Effector memory CD4-positive, alpha-beta T cell (primary cell): ENCODE data around the gene ARX.

Experiments used
- DNase-seq, 3 donors: peaks; one replicate each; pipeline ENCODE4 v3.0.0-alpha.2; 2020
- H3K27ac ChIP-seq: 2 replicates; pipeline ENCODE4 v1.7.0; 2013; ENCODE audit warnings: mild to moderate bottlenecking, low read length, moderate library complexity; ENCODE audit not compliant: insufficient read depth, poor library complexity, severe bottlenecking
- H3K27me3 ChIP-seq: replicated peaks from 2 replicates; pipeline ENCODE4 v1.7.0; 2013; ENCODE audit warnings: mild to moderate bottlenecking, low read length; ENCODE audit not compliant: insufficient read depth, control insufficient read depth, poor library complexity, severe bottlenecking
- H3K36me3 ChIP-seq: 2 replicates; pipeline ENCODE4 v1.7.0; 2013; ENCODE audit warnings: mild to moderate bottlenecking, low read length, moderate library complexity; ENCODE audit not compliant: control insufficient read depth, insufficient read depth
- H3K4me1 ChIP-seq: 2 replicates; pipeline ENCODE4 v1.7.0; 2013; ENCODE audit warnings: low read length, mild to moderate bottlenecking; ENCODE audit not compliant: control insufficient read depth, insufficient read depth, poor library complexity, severe bottlenecking
- H3K4me3 ChIP-seq: 2 replicates; pipeline ENCODE4 v1.7.0; 2013; ENCODE audit warnings: low read length, low read depth, mild to moderate bottlenecking; ENCODE audit not compliant: insufficient read depth, poor library complexity, severe bottlenecking
- H3K9me3 ChIP-seq: 2 replicates; pipeline ENCODE4 v1.7.0; 2013; ENCODE audit warnings: mild to moderate bottlenecking, low read length, moderate library complexity; ENCODE audit not compliant: control insufficient read depth

ARX gene

DNA sequence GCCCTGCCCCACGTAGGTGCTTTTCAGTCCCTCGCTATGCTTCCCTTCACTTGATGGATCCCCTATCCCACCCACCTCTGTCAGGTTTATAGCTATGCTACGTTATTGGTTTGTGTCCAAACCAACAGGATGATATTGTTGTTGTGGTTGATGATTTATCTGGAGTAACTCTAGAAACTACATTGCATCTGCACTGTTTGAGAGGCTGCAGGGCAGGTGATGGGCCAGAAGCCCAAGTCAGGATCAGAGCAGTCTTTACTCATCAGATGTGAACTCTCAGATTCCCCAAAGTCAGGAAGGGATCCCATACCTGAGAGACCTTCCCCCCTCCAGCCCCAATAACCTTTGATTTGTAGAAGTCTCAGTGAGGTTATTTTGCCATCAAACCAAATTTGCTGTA is 34.7 kb downstream of the ARX start:
- Histone ChIP-seq H3K4me1 (no peaks in the 10 kb centered on the region), H3K27ac (no peak overlapping the region), H3K27me3 (no peaks in the 10 kb centered on the region), H3K9me3 (no peaks in the 10 kb centered on the region), H3K36me3 (no peaks in the 10 kb centered on the region), H3K4me3 (no peak overlapping the region)
- DNase-seq, result no peak

DNA sequence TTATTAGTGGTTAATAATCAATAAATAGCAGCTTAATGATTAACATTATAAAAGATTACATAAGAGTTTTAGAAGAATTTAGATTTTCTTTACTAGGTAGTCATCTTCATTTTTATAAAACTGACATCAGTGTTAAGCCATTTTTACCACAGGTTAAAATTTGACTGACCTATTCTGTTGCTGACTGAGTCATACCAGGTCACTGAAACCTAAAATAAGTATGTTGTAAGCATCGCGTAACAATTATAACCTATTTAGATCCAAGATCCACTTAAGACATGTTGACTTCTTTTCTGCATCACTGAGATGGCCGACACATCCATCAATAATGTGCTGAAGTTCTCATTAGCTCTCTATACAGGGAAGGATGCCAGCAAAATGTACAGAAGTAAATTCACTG is 36.7 kb downstream of the ARX start:
- Histone ChIP-seq H3K27me3 (no peaks in the 10 kb centered on the region), H3K36me3 (no peaks in the 10 kb centered on the region), H3K27ac (no peak overlapping the region), H3K4me3 (no peak overlapping the region), H3K4me1 (no peaks in the 10 kb centered on the region), H3K9me3 (no peaks in the 10 kb centered on the region)
- DNase-seq, result no peak

DNA sequence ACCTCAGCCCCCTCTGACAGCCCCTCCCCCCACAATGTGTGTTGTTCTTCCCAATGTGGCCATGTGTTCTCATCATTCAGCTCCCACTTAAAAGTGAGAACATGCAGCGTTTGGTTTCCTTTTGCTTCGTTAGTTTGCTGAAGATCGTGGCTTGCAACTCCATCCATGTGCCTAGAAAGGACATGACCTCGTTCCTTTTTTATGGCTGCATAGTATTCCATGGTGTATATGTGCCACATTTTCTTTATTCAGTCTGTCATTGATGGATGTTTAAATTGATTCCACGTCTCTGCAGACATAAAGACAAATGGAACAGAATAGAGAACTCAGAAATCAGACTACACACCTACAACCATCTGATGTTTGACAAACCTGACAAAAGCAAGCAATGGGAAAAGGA is 46.0 kb downstream of the ARX start:
- DNase-seq, result no peak
- Histone ChIP-seq H3K36me3 (no peaks in the 10 kb centered on the region), H3K4me1 (no peaks in the 10 kb centered on the region), H3K27ac (no peak overlapping the region), H3K4me3 (no peak overlapping the region), H3K27me3 (no peaks in the 10 kb centered on the region), H3K9me3 (no peaks in the 10 kb centered on the region)

DNA sequence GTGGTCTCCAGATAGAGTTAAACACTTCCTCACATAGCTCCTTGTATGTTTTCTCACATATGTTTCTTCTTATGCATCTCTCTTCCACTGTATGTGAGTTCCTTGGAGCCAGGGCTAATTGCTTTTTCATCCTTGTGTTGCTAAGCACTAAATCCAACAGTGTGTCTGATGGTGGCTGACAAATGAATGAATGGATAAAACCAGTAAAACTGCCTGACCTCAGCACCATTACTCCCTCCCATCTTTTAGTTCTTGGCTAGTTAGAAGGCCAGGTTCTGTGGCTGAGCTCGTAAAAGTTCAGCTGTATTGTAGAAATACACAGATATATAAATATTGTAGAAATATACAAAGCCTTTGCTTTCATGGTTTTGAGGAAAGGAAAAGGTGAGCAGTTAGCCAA is 50.4 kb downstream of the ARX start:
- Histone ChIP-seq H3K4me3 (no peak overlapping the region), H3K9me3 (no peaks in the 10 kb centered on the region), H3K27me3 (no peaks in the 10 kb centered on the region), H3K27ac (no peak overlapping the region), H3K4me1 (no peaks in the 10 kb centered on the region), H3K36me3 (no peaks in the 10 kb centered on the region)
- no peak for DNase-seq

DNA sequence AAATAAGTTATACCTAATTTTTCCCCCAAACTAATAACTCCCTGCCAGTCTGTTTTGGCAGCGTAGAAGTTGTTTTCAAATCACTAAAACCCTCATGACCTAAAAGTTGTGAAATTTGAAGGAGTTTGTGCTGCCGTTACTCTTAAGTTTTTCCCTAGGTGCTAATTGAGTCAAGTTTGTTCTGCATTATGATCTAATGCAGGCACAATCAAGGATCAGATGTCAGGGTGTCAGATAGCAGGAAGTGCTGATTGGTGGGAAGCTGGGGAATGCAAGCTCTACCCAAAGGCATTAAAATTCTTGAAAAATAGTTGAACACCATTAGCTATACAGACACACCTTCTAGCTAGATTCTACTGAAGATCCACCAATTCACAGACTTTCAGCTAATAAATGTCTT is 51.9 kb downstream of the ARX start:
- no peak overlapping the region for H3K4me3 ChIP-seq
- no peaks in the 10 kb centered on the region for H3K27me3 ChIP-seq
- H3K4me1 ChIP-seq, result no peaks in the 10 kb centered on the region
- H3K36me3 ChIP-seq, result no peaks in the 10 kb centered on the region
- H3K9me3 ChIP-seq, result no peaks in the 10 kb centered on the region
- DNase-seq, result no peak
- H3K27ac ChIP-seq, result no peak overlapping the region

DNA sequence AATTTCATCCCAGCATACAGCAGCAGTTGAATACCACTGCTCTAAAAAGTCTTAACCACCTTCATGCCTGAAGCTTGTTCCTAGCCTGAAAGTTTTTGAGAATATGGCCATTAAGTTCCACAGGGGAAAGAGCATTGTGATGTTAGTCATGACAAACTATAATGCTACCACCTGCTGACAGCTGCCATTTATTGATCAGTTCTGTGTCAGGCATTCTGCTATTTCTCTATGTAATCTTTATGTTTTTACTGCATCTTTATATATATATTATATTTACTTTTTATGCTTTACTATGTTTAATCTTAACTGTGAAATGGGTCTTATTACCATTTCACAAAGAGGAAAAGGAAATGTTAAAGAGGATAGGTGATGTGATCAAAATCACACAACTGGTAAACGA is 54.0 kb downstream of the ARX start:
- Histone ChIP-seq H3K4me1 (no peaks in the 10 kb centered on the region), H3K4me3 (no peak overlapping the region), H3K9me3 (no peaks in the 10 kb centered on the region), H3K27me3 (no peaks in the 10 kb centered on the region), H3K36me3 (no peaks in the 10 kb centered on the region), H3K27ac (no peak overlapping the region)
- no peak for DNase-seq

DNA sequence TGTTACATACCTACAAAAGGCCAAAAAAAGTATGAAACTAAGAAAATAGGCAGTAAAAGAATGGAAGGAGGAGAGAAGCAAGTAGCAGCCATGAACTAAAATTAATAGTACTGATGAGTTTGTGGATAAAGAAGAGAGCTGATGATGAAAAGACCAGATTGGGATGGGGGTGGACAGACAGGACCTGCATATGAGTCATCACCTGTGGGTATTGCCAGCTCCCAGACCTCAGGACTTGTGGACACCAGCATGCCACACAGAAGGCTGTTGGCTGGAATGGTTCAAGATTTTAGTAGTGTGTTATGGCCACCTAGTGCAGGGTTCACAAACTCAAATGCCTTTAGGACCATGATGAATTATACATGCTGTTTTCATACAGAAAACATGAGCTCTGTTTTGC is 58.9 kb downstream of the ARX start:
- H3K4me3 ChIP-seq, result no peak overlapping the region
- H3K27ac ChIP-seq, result no peak overlapping the region
- H3K27me3 ChIP-seq, result no peaks in the 10 kb centered on the region
- no peak for DNase-seq
- H3K9me3 ChIP-seq, result no peaks in the 10 kb centered on the region
- H3K4me1 ChIP-seq, result no peaks in the 10 kb centered on the region
- H3K36me3 ChIP-seq, result no peaks in the 10 kb centered on the region

DNA sequence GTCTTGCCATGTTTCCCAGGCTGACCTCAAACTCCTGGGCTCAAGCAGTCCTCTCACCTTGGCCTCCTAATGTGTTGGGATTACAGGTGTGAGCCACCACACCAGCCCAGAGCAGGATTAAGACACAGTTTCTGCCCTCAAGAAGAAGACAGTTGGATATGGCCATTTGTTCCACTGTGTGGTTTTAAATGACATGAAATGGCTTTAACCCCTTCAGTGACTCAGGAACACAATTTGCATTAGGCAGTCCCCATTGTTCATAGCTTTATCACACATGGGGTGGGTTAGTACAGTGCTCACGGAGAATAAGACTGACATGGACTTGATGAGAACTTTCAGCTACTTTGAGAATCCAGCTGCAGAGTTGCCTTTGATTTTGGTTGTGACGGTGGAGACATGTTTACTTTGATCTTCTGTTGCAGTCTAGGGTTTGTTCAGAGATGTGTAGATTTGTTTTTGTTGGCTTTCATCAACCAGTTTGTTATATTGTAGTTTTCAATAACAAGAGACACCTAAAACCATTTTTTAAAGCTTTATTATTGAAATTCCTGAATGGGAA is 60.3 kb downstream of the ARX start:
- Histone ChIP-seq H3K36me3 (no peaks in the 10 kb centered on the region), H3K27ac (no peak overlapping the region), H3K4me3 (no peak overlapping the region), H3K27me3 (no peaks in the 10 kb centered on the region), H3K9me3 (no peaks in the 10 kb centered on the region), H3K4me1 (no peaks in the 10 kb centered on the region)
- DNase-seq, result no peak

DNA sequence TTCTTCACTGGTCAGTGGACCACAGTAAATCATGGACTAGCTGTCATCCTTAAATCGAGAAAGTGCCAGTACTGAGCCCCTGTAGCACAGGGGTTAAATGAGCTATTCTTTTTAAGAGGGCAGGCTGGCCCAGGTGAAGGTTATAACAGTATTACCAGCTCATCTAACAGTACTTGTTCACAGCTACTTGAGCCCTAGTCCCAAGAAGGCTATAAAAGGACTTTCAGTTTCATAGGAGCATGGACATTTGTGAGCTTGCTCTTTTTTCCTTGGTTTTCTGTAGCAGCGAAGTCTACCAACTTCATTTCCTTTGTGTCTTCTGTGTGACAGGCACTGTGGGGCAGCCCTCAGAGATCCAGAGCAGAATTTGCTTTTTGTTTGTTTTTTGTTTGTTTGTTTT is 61.0 kb downstream of the ARX start:
- no peaks in the 10 kb centered on the region for H3K4me1 ChIP-seq
- H3K36me3 ChIP-seq, result no peaks in the 10 kb centered on the region
- no peaks in the 10 kb centered on the region for H3K9me3 ChIP-seq
- H3K27me3 ChIP-seq, result no peaks in the 10 kb centered on the region
- no peak for DNase-seq
- H3K4me3 ChIP-seq, result no peak overlapping the region
- no peak overlapping the region for H3K27ac ChIP-seq
